Loucy (cell line): Measurements from ENCODE around the gene GLT6D1.

ENCODE experiments used
- H2AFZ ChIP-seq: fragments of 200-600 bp; sonication (generic); 2 replicates; pipeline ENCODE4 v1.6.0; 2016; ENCODE audit warnings: antibody characterized with exemption, mild to moderate bottlenecking, low read length, moderate library complexity
- H3F3A ChIP-seq: fragments of 200-600 bp; 2 replicates; pipeline ENCODE4 v1.6.0; 2016; ENCODE audit warnings: antibody characterized with exemption, low read depth, mild to moderate bottlenecking
- H3K27me3 ChIP-seq: fragments of 200-600 bp; sonication (generic); 2 replicates; pipeline ENCODE4 v1.6.1; 2014; ENCODE audit warnings: low read length, mild to moderate bottlenecking; ENCODE audit not compliant: insufficient read depth, poor library complexity, severe bottlenecking
- H3K36me3 ChIP-seq: fragments of 200-600 bp; sonication (generic); 2 replicates; pipeline ENCODE4 v1.6.1; 2016; ENCODE audit warnings: low read length; ENCODE audit not compliant: insufficient read depth
- H3K4me1 ChIP-seq: fragments of 200-600 bp; sonication (generic); 2 replicates; pipeline ENCODE4 v1.5.1; 2014; ENCODE audit warnings: low read length, mild to moderate bottlenecking; ENCODE audit not compliant: insufficient read depth, poor library complexity, severe bottlenecking
- H3K4me2 ChIP-seq: fragments of 200-600 bp; sonication (generic); 2 replicates; pipeline ENCODE4 v1.6.0; 2014; ENCODE audit warnings: antibody characterized with exemption, low read length, low read depth, mild to moderate bottlenecking; ENCODE audit not compliant: poor library complexity, severe bottlenecking
- H3K4me3 ChIP-seq: fragments of 200-600 bp; sonication (generic); 2 replicates; pipeline ENCODE4 v1.5.1; 2014; ENCODE audit warnings: low read length, mild to moderate bottlenecking, mixed read lengths; ENCODE audit not compliant: poor library complexity, severe bottlenecking
- H3K79me2 ChIP-seq: fragments of 200-600 bp; sonication (generic); 2 replicates; pipeline ENCODE4 v1.6.1; 2014; ENCODE audit warnings: low read length; ENCODE audit not compliant: insufficient read depth
- H3K9ac ChIP-seq: fragments of 200-600 bp; sonication (generic); 2 replicates; pipeline ENCODE4 v1.6.0; 2014; ENCODE audit warnings: mild to moderate bottlenecking, low read depth, low read length, moderate library complexity; ENCODE audit not compliant: poor library complexity, severe bottlenecking
- H3K9me2 ChIP-seq: fragments of 200-600 bp; sonication (generic); replicated peaks from 2 replicates; pipeline ENCODE4 v1.6.1; 2016; ENCODE audit warnings: low read depth, low read length, mixed read lengths
- H3K9me3 ChIP-seq: fragments of 200-600 bp; sonication (generic); 2 replicates; pipeline ENCODE4 v1.6.1; 2014; ENCODE audit warnings: mild to moderate bottlenecking, antibody characterized with exemption, low read length, low read depth; ENCODE audit not compliant: insufficient read depth
- H4K20me1 ChIP-seq: fragments of 200-600 bp; sonication (generic); 2 replicates; pipeline ENCODE4 v1.6.0; 2014; ENCODE audit warnings: antibody characterized with exemption, low read length, mild to moderate bottlenecking; ENCODE audit not compliant: insufficient read depth, poor library complexity, severe bottlenecking
- EZH2phosphoT487 ChIP-seq: fragments of 200-600 bp; IDR thresholded peaks from 2 replicates; pipeline ENCODE4 v1.6.1; 2018; ENCODE audit warnings: antibody characterized with exemption, mild to moderate bottlenecking, moderate library complexity, borderline replicate concordance
- TF ChIP-seq, protein P1 (sequence below): fragments of 200-600 bp; sonication (generic); conservative IDR thresholded peaks from 2 replicates; pipeline ENCODE4 v1.5.1; 2014; ENCODE audit warnings: mild to moderate bottlenecking, antibody characterized with exemption, low read length

Gene GLT6D1

DNA sequence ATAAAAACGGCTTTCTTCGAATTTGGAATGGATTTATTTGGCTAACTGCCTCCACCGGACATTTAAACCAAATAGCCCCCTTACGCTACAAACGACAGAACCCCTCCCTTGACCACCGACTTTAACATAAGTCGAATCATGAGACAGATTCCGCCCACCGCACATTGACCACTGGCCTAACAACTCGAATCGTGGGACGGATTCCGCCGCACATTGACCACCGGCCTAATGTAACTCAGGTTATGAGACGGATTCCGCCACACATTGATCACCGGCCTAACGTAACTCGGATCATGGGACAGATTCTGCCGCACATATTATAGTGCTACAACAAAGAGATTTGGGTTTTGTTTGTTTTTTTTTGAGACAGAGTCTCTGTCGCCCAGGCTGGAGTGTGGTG, 21.1 kb upstream of the GLT6D1 start:
- Histone ChIP-seq H3K79me2 (no peaks in the 10 kb centered on the region), H4K20me1 (no peaks in the 10 kb centered on the region), H3K9ac (no peak overlapping the region), H3K4me3 (no peak overlapping the region), H3K4me2 (no peak overlapping the region), H3K4me1 (no peaks in the 10 kb centered on the region), H3K9me3 (peaks cover 17% of the 10 kb centered on the region; the same call in 1 of the 2 replicates), H3F3A (no peaks in the 10 kb centered on the region), H3K36me3 (no peaks in the 10 kb centered on the region), H3K27me3 (no peaks in the 10 kb centered on the region), H3K9me2 (no peaks in the 10 kb centered on the region), H2AFZ (no peak overlapping the region)
- TF ChIP-seq, protein P1, sequence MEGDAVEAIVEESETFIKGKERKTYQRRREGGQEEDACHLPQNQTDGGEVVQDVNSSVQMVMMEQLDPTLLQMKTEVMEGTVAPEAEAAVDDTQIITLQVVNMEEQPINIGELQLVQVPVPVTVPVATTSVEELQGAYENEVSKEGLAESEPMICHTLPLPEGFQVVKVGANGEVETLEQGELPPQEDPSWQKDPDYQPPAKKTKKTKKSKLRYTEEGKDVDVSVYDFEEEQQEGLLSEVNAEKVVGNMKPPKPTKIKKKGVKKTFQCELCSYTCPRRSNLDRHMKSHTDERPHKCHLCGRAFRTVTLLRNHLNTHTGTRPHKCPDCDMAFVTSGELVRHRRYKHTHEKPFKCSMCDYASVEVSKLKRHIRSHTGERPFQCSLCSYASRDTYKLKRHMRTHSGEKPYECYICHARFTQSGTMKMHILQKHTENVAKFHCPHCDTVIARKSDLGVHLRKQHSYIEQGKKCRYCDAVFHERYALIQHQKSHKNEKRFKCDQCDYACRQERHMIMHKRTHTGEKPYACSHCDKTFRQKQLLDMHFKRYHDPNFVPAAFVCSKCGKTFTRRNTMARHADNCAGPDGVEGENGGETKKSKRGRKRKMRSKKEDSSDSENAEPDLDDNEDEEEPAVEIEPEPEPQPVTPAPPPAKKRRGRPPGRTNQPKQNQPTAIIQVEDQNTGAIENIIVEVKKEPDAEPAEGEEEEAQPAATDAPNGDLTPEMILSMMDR: no peak
- no peak for TF ChIP-seq EZH2phosphoT487

GRCh38 chr9:135659252-135659651, 19.9 kb upstream of the GLT6D1 start:
- Histone ChIP-seq H3K27me3 (no peaks in the 10 kb centered on the region), H3K9me2 (no peaks in the 10 kb centered on the region), H3F3A (no peaks in the 10 kb centered on the region), H3K4me1 (no peaks in the 10 kb centered on the region), H2AFZ (no peak overlapping the region), H3K4me2 (no peak overlapping the region), H3K79me2 (no peaks in the 10 kb centered on the region), H4K20me1 (no peaks in the 10 kb centered on the region), H3K4me3 (no peak overlapping the region), H3K36me3 (no peaks in the 10 kb centered on the region), H3K9me3 (peaks cover 16% of the 10 kb centered on the region; the same call in 1 of the 2 replicates), H3K9ac (no peak overlapping the region)
- TF ChIP-seq, protein P1: no peak
- TF ChIP-seq EZH2phosphoT487: no peak

DNA sequence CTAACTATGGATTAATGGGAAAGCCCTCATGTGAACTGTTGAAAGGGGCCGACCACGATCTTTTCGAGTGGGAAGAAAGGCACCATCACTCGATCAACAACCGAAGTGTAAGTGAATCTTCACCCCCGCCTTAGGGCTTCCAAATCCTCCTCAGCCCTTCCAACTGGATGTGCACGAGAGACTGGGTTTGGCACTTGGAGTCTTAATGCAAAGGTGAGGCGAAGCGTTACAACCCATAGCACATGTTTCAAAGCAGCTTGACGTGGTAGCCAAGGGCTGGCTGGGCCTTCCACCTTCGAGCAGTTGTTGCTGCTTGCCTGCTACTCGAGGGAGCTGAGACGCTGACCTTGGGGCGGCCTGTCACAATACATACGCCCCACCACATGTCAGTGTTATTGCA, 18.1 kb upstream of the GLT6D1 start:
- Histone ChIP-seq H3K9me3 (peaks cover 9% of the 10 kb centered on the region; the same call in 1 of the 2 replicates), H3K4me3 (no peak overlapping the region), H4K20me1 (no peaks in the 10 kb centered on the region), H3K79me2 (no peaks in the 10 kb centered on the region), H3K9me2 (no peaks in the 10 kb centered on the region), H3K36me3 (no peaks in the 10 kb centered on the region), H3K4me1 (no peaks in the 10 kb centered on the region), H3K27me3 (no peaks in the 10 kb centered on the region), H2AFZ (no peak overlapping the region), H3K9ac (no peak overlapping the region), H3F3A (no peaks in the 10 kb centered on the region), H3K4me2 (no peak overlapping the region)
- no peak for TF ChIP-seq EZH2phosphoT487
- TF ChIP-seq, protein P1: no peak
